HepG2 (cell line): Measurements from ENCODE around the gene CCDC97. TPM values are rescaled to one million over a fixed set of nuclear protein-coding genes. Genes with fewer than 3 reads are reported as not detected.

ENCODE experiments used
- HNRNPLL ChIP-seq: fragments of 200-400 bp; formaldehyde crosslinking; IDR thresholded peaks from 2 replicates; pipeline ENCODE4 v1.6.1; 2017; ENCODE audit warnings: mild to moderate bottlenecking, low read depth, low read length; ENCODE audit not compliant: poor library complexity, severe bottlenecking
- IRF2 ChIP-seq: IDR thresholded peaks from 2 replicates; pipeline ENCODE4 v1.6.1; 2018; ENCODE audit warnings: missing genetic modification reagents, missing compliant biosample characterization
- KDM5B ChIP-seq: sonication (generic); formaldehyde crosslinking; IDR thresholded peaks from 2 replicates; pipeline ENCODE4 v1.4.0; 2020; ENCODE audit warnings: missing genetic modification reagents, mild to moderate bottlenecking, borderline replicate concordance
- PCBP1 ChIP-seq: fragments of 200-400 bp; formaldehyde crosslinking; IDR thresholded peaks from 2 replicates; pipeline ENCODE4 v1.6.1; 2017; ENCODE audit warnings: mild to moderate bottlenecking, low read depth, low read length, borderline replicate concordance
- PRPF4 ChIP-seq: fragments of 200-400 bp; formaldehyde crosslinking; IDR thresholded peaks from 2 replicates; pipeline ENCODE4 v1.6.1; 2016; ENCODE audit warnings: low read length, low read depth; ENCODE audit not compliant: poor library complexity, severe bottlenecking
- REST ChIP-seq, 2 experiments: IDR thresholded peaks; 2 replicates each; pipeline ENCODE4 v1.6.1; 2011 to 2012; ENCODE audit warnings: low read length in 2 of 2, borderline replicate concordance in 1 of 2, low read depth in 1 of 2, mild to moderate bottlenecking in 1 of 2, moderate library complexity in 1 of 2
- SAFB2 ChIP-seq: sonication (generic); formaldehyde crosslinking; IDR thresholded peaks from 2 replicates; pipeline ENCODE4 v1.5.1; 2020; ENCODE audit warnings: missing genetic modification reagents, low read depth, mild to moderate bottlenecking, borderline replicate concordance
- SP5 ChIP-seq: IDR thresholded peaks from 2 replicates; pipeline ENCODE4 v1.6.1; 2016; ENCODE audit warnings: low read depth, borderline replicate concordance
- ZFP1 ChIP-seq: IDR thresholded peaks from 2 replicates; pipeline ENCODE4 v1.6.1; 2016
- ZMYM4 ChIP-seq: sonication (generic); formaldehyde crosslinking; IDR thresholded peaks from 2 replicates; pipeline ENCODE4 v1.8.1; 2023; ENCODE audit warnings: mild to moderate bottlenecking, missing genetic modification reagents
- ZNF260 ChIP-seq: sonication (generic); formaldehyde crosslinking; IDR thresholded peaks from 2 replicates; pipeline ENCODE4 v1.4.0; 2020; ENCODE audit warnings: missing genetic modification reagents, low read depth, mild to moderate bottlenecking, borderline replicate concordance
- ZNF547 ChIP-seq: sonication (generic); formaldehyde crosslinking; IDR thresholded peaks from 2 replicates; pipeline ENCODE4 v1.5.1; 2020; ENCODE audit warnings: mild to moderate bottlenecking, missing genetic modification reagents
- ZNF557 ChIP-seq: sonication (generic); formaldehyde crosslinking; IDR thresholded peaks from 2 replicates; pipeline ENCODE4 v1.4.0; 2020; ENCODE audit warnings: missing genetic modification reagents
- polyA plus RNA-seq, 8 experiments: library from polyadenylated mRNA; depleted of rRNA in 3 of 8; stranded (reverse) in 7 of 8; unstranded in 1 of 8; fragments of >200 nt; fragmentation: Illumina TruSeq in 4 of 8; extraction: Trizol in 4 of 8; gene quantifications; 2 replicates each; pipeline versions ENCODE4 v1.2.1 to v1.2.3, GENCODE V29; 2011 to 2016; ENCODE audit warnings: low read depth in 4 of 8, missing spikeins in 1 of 8, mixed read lengths in 1 of 8; ENCODE audit not compliant: insufficient read depth in 1 of 8
- total RNA-seq, 5 experiments: library from RNA; depleted of rRNA; stranded (reverse); fragments of >200 nt; fragmentation: Illumina TruSeq; extraction: Trizol; gene quantifications; 2 replicates each; pipeline ENCODE4 v1.2.3, GENCODE V29; 2016; ENCODE audit warnings: low read depth in 1 of 5
- TF ChIP-seq, protein P1 (sequence below): fragments of 450-650 bp; IDR thresholded peaks from 2 replicates; pipeline ENCODE4 v1.6.1; 2017; ENCODE audit warnings: mild to moderate bottlenecking
- TF ChIP-seq, protein P2 (sequence below): sonication (generic); formaldehyde crosslinking; IDR thresholded peaks from 2 replicates; pipeline ENCODE4 v1.5.0; 2020; ENCODE audit warnings: missing genetic modification reagents
- TF ChIP-seq, protein P3 (sequence below): sonication (generic); formaldehyde crosslinking; IDR thresholded peaks from 2 replicates; pipeline ENCODE4 v1.4.0; 2020; ENCODE audit warnings: missing genetic modification reagents

Gene CCDC97
- total and polyA plus RNA-seq, 2 of the 13 experiments (the other 11 are each of a cell fraction or from before 2014, with no cell fraction given), result 6.2 to 7.3 TPM

DNA sequence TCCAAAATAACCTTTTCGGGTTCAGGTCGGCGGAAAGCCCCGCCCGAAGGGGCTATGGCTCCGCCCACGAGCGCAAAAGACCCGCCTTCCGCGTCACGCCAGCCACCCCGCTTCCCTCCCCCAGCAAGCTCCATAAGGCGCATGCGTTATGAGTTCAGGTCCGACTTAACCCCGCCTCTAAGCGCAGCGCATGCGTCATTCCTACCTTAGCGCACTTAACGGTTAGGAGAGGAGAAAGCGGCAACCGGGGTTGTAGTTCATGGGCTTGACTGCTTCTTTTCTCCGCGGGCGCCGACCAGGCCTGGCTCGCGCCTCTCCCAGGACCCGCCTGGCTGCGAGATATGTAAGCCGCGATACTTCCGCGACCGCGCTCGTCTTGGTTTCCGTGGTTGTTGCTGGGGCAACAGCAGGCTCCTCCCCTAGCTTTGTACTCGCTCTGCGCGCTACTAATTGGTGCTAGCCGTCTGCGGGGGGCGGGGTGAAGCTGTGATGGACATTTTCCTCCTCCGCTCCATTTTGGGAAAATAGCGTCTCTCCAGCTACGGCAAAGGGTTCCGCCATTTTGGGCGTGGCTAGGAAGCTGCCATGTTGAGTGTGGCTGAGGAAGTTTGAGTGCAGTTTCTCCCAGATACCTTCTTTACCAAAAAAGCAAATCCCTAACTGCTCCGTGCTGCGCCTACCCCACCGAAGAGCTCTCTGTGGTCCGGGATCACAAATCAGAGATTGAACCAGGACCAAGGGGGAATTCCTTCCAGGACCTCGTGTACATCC is 54.0 kb downstream of the CCDC97 start, which contains the start of gene B9D2 (continued):
- TF ChIP-seq, protein P1, sequence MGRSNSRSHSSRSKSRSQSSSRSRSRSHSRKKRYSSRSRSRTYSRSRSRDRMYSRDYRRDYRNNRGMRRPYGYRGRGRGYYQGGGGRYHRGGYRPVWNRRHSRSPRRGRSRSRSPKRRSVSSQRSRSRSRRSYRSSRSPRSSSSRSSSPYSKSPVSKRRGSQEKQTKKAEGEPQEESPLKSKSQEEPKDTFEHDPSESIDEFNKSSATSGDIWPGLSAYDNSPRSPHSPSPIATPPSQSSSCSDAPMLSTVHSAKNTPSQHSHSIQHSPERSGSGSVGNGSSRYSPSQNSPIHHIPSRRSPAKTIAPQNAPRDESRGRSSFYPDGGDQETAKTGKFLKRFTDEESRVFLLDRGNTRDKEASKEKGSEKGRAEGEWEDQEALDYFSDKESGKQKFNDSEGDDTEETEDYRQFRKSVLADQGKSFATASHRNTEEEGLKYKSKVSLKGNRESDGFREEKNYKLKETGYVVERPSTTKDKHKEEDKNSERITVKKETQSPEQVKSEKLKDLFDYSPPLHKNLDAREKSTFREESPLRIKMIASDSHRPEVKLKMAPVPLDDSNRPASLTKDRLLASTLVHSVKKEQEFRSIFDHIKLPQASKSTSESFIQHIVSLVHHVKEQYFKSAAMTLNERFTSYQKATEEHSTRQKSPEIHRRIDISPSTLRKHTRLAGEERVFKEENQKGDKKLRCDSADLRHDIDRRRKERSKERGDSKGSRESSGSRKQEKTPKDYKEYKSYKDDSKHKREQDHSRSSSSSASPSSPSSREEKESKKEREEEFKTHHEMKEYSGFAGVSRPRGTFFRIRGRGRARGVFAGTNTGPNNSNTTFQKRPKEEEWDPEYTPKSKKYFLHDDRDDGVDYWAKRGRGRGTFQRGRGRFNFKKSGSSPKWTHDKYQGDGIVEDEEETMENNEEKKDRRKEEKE, result no peak
- TF ChIP-seq SAFB2 (CRISPR knock-in tag) (0 out of 2 replicates have a peak, but pooled peaks have one; percentile 12), HNRNPLL (peak; percentile 85), SP5 (peak; percentile 57; the same call in 1 of the 2 replicates), PRPF4 (no peak), IRF2 (CRISPR knock-in tag) (peak; percentile 32), ZMYM4 (0 out of 2 replicates have a peak, but pooled peaks have one; percentile 48), ZNF260 (no peak), ZFP1 (0 out of 2 replicates have a peak, but pooled peaks have one; percentile 23), PCBP1 (0 out of 2 replicates have a peak, but pooled peaks have one; percentile 50), KDM5B (CRISPR knock-in tag) (peak; percentile 50; the same call in 1 of the 2 replicates), ZNF547 (CRISPR knock-in tag) (no peak; the same call in 1 of the 2 replicates), REST (IDR thresholded peaks at IDR 0.05; ENCODE audit: borderline replicate concordance in 1 of 2, low read depth in 1 of 2, low read length in 2 of 2) (no peak), ZNF557 (no peak)
- TF ChIP-seq, protein P2, sequence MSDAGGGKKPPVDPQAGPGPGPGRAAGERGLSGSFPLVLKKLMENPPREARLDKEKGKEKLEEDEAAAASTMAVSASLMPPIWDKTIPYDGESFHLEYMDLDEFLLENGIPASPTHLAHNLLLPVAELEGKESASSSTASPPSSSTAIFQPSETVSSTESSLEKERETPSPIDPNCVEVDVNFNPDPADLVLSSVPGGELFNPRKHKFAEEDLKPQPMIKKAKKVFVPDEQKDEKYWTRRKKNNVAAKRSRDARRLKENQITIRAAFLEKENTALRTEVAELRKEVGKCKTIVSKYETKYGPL (CRISPR knock-in tag), result no peak
- TF ChIP-seq, protein P3, sequence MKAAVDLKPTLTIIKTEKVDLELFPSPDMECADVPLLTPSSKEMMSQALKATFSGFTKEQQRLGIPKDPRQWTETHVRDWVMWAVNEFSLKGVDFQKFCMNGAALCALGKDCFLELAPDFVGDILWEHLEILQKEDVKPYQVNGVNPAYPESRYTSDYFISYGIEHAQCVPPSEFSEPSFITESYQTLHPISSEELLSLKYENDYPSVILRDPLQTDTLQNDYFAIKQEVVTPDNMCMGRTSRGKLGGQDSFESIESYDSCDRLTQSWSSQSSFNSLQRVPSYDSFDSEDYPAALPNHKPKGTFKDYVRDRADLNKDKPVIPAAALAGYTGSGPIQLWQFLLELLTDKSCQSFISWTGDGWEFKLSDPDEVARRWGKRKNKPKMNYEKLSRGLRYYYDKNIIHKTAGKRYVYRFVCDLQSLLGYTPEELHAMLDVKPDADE (CRISPR knock-in tag), result no peak
